NCI-H226 (cell line): ENCODE results near the gene EEF1A2.

Experiments used
- DNase-seq: peaks from one replicate; pipeline ENCODE4 v3.0.0-alpha.2; 2015

The EEF1A2 gene

DNA sequence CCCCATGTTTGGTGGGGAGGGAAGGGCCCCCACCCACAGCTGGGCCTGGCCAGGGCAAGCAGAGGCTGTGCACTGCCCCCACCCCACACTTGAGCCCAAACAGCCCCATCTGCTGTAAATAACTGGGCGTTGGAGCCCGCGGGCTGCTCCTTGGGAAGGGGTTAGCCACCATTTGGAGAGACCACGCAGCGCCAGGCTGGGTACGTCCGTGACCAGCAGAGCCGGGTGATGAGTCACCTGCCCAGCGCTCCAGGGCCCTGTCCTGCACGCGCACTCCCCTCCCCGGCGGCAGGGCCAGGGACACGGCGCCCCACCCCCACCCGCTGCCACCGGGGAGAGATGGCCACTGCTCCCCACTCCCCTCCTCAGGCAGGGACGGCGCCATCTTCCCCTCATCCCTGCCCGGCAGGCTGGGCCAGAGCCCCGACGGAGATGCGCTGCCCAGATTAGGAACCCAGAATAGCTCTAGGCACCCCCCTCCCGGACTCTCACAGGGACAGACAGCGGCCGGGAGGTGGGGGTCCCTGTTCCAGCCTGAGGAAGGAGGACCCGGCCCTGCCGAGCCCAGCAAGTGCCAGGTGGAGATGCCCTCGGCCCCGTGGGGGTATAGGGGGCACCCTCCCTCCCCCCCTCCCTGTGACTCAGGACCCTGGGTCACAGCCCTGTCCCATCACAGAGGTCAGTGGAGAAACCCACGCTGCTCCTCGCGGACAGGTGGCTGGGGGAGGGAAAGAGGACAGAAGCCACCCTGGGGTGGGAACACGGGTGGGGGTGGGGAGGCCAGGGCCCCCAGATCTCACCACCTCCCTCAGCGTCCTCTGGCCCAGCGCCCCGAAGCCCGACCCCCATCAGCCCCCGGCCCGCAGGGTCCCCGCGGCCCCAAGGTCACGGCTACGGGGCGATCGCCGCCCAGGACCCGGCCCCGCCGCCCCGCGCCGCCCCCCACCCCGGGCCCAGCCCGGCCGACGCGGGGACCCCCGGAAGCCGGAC is 642 bp downstream of the EEF1A2 start:
- no peak for DNase-seq

DNA sequence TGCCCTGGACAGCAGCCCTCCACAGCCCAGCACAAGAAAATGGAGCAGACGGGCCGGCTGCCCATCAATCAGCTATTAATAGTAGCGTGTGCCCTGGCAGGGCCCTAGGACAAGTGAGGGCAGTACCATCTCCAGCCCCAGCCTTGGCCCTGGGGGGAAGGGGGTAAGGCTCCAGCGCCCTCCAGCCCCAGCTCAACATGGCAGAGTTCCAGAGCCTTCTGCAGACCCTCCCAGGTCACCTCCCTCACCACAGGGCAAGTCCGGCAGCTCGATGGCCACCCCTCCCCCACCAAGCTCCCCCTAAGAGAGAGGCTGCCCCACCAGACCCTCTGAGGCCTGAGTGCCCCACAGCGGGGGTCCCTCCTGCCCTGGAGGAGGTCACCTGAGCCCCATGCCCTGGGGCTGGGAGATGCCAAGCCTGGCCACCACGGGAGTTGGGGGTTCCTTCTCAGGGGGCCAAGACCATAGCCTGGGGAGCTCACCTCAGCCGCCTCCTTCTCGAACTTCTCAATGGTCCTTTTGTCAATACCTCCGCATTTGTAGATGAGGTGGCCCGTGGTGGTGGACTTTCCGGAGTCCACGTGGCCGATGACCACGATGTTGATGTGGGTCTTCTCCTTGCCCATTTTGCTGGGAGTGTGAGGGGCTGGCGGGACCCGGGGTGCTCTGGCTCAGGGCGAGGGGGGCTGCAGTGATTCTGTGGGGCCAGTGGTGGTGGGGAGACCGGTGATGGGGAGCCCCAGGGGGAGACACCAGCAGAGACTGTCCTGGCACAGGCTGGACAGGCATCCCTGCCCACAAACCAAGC is 1.5 kb downstream of the EEF1A2 start:
- no peak for DNase-seq

DNA sequence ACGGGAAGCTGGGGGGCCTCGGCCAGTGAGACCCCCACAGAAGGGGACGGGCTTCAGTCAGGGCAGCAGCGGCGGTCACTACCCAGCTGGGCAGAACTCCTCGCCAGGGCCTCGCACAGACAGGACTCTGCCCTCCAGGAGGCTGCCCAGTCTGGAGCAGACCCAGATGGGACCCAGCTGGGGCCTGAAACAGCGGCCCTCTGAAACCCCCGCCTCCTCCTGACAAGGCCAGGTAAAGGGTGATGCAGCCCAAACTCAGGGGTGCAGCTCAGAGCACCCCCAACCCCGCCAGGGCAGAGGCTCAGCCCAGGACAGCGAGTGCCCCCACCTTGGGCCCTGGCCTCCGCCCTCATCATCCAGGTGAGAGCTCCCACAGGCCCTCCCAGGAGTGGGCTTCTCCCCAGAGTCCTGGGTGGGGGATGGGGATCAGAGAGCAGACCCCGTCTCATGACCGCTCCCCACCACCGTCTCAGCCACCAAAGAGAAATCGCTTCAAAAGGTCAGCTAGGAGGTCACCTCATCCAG is 2.2 kb downstream of the EEF1A2 start:
- DNase-seq, result no peak

DNA sequence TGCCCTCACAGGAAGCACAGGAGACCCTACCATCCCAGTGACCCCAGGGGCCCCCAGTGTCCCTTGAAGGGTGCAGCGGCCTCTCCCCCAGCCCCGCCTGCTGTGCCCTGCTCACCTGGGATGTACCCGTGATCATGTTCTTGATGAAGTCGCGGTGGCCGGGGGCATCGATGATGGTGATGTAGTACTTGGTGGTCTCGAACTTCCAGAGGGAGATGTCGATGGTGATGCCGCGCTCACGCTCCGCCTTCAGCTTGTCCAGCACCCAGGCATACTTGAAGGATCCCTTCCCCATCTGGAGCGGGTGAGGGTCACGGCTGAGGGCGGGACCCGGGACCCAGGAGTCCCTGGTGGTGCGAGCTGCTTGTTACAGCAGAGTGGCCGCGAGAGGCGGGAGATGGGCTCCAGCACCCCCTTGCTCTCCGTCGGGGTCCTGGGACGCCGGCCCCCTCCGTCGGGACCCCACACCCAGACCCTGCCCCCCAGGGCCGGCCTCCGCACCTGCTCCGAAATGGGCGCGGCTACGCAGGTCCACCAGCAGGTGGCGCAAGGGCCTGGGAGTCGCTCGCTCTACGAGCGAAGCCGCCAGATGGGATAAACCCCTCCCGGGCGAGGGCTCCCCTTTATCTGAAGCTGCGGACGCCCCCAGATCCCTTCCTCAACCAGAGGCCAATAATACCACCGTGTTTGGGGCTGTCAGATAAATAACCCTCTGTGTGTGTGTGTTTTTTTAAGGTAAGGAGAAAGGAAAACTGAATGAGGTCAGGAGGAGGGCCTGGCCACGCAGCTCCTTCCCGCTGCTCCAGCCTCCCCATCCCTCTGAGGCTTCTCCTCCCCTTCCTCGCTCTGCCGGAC is 2.9 kb downstream of the EEF1A2 start:
- DNase-seq, result no peak

DNA sequence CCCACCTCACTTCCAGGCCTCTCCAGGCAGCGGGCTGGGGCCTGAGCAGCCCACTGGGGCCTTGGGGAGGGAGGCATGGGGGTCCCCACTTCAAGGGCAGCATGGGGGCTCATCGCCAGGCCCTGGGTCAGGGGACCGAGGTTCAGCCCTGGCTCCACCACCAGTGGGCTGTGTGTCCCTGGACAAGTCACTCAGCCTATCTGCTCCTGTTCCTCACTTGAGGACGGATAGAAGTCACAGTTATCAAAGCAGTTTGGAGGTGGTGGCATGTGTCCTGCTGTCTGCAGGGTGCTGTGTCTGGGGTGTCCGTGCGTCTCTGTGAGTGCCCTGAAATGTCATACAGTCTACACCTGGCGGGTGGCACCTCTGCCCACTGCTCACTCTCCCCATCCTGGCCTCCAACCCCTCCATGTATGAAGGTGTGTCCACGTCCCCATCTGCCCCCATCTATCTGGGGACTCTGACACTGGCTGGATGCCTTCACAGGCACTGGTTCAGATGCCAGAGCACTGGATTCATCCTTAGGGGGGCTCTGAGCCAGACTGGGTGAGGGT is 3.6 kb downstream of the EEF1A2 start:
- DNase-seq, result no peak

DNA sequence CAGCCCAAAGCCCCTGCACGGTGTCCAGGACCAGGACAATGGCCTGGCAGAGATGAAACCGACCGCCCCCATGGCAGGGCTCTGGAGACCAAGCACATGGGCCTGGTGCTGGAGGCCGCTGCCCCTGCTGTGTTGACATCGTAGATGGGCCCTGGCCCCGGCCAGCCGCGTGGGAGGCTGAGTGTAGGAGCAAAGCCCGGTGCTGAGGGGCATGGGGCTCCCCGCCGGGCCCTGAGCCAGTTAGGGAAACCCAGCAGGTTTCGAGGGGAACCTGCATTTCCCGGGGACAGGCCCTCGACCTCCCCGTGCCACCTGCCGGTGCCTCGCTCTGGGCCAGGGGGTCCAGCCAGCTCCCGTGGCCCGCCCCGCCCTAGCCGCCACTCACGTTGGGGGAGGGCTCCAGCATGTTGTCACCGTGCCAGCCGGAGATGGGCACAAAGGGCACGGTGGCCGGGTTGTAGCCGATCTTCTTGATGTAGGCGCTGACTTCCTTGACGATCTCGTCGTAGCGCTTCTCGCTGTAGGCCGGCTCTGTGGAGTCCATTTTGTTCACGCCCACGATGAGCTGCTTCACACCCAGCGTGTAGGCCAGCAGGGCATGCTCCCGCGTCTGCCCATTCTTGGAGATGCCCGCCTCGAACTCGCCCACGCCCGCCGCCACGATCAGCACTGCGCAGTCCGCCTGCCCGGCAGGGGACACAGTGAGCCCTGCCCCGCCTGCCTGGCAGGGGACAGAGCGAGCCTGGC is 4.3 kb downstream of the EEF1A2 start:
- DNase-seq, result no peak

DNA sequence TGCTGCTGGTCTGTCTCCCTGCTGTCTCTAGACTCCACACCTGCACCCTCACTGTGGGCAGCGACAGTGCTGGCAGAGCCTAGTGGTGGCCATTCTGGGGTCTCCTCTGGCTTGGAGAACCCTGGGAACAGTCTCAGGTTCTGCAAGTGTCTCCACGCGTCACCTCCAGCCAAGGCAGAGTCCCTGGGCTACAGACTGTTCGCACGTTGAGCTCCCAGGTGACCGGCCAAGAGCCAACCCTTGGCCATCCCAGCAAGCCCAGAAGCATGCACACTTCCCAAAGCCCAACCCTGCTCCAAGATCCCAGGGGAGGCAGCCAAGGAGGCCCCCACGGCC is 4.8 kb downstream of the EEF1A2 start:
- no peak for DNase-seq

DNA sequence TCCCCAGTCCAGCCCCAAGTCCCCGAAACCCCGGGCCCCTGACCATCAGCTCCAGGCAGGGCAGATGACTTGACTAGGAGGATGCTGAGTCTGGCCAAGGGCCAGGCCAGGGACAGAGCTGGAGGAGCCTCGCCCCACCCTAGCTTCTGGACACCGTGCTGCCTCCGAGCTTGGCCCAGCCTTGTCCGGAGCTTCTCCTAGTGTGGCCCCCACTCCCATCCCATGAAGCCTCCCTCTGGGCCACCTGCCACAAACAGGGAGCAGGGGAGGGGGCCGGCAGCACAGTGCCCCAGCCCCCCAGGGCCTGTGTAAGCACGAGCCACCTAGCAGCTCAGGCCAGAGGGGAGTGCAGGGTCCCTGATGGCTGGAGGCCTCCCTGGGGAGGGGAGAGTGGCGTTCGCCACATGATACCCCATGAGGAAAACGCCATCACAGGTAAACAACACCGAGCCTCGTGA is 5.3 kb downstream of the EEF1A2 start:
- DNase-seq, result no peak

DNA sequence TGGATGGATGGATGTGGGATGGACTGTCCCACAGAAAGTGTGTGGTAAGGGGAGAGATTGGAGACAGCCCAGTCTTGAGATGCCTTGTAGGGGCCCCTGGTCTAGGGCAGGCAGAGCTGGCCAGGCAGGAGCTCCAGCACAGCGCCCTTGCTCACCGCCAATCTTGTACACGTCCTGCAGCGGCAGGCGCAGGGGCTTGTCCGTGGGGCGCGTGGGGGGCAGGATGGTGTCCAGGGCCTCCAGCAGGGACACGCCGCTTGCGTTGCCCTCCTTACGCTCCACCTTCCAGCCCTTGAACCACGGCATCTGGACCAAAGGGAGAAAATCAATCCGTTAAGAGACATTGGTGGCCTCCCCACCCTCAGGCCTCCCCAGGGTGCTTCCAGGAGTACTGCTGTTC is 5.9 kb downstream of the EEF1A2 start:
- no peak for DNase-seq

DNA sequence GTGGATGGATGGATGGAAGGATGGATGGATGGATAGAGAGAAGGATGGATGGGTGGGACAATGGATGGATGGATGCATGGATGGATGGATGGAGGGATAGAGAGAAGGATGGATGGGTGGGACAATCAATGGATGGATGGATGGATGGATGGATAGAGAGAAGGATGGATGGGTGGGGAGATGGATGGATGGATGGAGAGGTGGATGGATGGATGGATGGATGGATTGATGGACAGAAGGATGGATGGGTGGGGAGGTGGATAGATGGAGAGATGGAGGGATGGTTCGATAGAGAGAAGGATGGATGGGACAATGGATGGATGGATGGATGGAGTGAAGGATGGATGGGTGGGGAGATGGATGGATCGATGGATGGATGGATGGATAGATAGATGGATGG is 6.4 kb downstream of the EEF1A2 start:
- DNase-seq, result no peak

DNA sequence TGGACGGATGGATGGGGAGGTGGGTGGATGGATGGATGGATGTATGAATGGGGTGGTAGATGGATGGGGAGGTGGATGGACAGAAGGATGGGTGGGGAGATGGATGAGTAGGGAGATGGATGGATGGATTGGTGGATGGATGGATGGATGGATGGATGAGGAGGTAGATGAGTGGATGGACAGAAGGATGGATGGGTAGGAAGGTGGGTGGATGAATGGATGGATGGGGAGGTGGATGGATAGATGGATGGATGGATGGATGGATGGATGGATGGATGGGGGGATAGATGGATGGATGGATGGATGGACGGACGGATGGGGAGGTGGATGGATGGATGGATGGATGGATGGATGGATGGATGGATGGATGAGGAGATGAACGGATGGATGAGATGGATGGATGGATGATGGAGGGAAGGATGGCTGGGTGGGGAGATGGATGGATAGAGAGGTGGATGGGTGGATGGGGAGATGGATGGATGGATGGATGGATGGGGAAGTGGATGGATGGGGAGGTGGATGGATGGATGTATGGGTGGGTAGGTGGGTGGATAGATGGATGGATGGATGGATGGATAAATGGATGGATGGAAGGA is 7.2 kb downstream of the EEF1A2 start:
- DNase-seq, result no peak

DNA sequence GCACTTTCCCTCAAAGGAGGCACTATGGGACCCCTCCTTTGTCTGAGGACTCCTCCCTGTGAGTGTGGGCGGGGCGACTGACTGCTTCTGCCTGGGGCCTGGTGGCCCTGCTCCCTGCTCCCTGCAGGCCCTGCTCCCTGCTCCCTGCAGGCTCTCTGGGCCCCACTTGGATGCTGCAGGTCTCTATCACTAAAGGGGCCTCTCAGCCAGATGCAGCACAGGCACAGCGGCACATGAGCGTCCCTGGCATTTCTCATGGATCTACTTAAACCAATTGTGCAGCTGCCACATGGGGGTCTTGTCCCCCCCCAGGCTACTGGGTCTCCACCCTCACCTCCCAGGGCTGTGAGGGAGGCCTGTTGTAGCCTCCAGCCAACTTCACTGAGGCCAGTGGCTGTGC is 7.8 kb downstream of the EEF1A2 start:
- no peak for DNase-seq

DNA sequence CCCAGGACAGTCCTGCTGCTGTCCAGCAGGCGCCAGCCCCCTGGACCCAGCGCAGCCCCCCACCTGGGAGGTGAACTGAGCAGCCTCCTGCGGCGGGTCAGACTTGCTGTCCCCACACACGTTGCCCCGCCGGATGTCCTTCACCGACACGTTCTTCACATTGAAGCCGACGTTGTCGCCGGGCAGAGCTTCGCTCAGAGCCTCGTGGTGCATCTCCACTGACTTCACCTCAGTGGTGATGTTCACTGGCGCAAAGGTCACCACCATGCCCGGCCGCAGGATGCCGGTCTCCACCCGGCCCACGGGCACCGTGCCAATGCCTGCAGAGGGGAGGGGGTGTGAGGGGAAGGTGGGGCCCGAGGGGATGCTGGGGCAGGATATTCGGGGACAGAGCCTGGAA is 8.5 kb downstream of the EEF1A2 start:
- DNase-seq, result no peak

DNA sequence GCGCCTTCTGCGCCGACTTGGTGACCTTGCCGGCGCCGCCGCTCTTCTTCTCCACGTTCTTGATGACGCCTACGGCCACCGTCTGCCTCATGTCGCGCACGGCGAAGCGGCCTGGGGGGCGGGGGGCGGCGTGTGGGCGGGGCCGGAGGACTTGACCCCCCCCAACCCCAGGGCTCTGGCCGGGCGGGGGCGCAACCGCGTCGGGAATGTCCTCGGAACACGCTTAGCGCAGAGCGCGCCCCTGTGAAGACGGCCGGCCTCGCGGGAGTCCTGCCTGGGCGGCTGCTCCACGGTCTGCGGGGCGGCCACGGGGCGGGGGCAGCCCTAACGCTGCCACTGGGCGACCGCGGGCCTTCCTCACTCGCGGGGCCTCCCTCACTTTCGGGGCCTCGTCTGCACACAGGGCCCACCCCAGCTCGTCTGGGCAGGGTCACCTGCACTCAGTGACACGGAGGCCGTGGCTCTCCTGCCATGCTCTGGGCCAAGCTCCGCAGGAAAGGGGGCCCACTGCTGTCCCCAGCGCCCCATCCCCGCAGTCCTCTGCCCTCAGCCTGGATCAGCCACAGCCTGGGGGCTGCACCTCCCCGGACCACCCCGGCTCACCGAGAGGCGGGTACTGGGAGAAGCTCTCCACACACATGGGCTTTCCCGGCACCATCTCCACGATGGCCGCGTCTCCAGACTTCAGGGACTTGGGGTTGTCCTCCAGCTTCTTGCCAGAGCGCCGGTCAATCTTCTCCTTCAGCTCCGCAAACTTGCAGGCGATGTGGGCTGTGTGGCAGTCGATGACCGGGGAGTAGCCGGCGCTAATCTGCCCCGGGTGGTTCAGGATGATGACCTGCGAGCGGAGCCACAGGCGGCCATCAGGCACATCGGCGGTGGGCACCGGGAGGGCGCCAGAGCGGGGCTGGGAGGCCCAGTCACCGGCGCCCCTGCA is 10.3 kb downstream of the EEF1A2 start:
- DNase-seq, result no peak

DNA sequence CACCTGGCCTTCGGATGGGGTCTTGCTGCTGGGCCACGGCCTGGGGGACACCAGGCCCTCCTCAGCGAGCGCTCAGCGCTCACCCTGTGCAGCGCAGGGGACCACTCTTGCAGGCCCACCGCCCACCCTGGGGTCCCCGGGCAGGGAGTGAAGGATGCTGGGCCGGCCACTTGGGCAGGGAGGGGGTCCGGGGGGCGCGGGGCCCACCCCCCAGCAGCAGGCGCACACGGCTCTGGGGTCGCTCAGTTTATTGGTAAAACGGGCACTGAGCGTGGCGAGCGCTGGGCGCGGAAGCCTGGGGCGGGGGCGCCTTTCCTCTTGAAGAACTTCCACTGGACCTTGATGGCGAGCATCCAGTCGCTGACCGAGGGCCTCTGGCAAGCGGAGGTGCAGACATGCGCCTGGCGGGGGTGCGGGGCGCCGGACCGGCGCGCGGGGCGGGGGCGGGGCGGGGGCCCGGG is 11.1 kb downstream of the EEF1A2 start:
- no peak for DNase-seq

DNA sequence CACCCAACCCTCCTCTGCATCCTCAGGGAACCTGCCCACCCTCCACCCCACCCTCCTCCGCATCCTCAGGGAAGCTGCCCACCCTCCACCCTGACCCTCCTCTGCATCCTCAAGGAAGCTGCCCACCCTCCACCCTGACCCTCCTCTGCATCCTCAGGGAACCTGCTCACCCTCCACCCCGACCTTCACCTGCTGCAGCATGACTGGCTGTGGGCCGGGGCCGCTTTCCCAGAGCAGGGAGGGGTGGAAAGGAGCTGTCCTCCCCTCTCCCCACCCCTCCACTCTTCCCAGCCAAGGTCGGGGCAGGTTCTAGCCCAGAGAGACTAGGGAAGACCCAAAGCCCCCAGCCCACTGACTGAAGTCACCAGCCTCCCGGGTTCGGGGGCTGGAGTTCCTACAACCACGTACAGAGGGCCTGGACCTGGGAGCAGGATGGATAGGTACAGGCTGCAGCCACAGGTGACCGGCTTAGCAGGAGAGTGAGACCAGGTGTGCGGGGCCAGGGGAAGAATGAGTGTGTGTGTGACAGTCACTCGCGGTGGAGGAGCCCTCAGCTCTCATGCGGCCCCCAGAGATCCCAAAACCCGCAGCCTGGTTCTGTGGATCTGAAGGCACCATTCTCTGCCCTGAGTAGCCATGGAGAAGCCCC is 11.6 kb downstream of the EEF1A2 start:
- no peak for DNase-seq

DNA sequence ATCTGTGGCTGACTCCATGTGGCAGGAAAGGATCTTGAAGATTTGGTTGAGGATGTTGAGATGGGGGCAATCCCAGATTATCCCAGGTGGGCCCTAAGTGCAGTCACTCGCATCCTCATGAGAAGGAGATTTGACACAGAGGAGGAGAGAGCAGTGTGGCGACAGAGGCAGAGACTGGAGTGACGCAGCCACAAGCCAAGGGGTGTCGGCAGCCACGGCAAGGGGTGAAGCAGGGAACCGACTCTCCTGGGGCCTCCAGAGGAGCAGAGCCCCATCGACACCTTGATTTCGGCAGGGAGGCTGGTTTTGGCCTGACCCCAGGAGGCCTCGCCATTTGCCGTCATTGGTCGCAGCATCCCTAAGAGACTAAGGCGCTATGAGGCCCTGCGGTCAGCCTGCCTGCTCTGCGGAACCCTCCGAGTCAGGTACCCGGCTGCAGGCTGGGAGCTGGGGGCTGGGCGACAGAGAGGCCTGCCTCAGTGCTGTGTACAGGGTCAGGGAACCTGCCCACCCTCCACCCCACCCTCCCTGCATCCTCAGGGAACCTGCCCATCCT is 12.5 kb downstream of the EEF1A2 start:
- no peak for DNase-seq

DNA sequence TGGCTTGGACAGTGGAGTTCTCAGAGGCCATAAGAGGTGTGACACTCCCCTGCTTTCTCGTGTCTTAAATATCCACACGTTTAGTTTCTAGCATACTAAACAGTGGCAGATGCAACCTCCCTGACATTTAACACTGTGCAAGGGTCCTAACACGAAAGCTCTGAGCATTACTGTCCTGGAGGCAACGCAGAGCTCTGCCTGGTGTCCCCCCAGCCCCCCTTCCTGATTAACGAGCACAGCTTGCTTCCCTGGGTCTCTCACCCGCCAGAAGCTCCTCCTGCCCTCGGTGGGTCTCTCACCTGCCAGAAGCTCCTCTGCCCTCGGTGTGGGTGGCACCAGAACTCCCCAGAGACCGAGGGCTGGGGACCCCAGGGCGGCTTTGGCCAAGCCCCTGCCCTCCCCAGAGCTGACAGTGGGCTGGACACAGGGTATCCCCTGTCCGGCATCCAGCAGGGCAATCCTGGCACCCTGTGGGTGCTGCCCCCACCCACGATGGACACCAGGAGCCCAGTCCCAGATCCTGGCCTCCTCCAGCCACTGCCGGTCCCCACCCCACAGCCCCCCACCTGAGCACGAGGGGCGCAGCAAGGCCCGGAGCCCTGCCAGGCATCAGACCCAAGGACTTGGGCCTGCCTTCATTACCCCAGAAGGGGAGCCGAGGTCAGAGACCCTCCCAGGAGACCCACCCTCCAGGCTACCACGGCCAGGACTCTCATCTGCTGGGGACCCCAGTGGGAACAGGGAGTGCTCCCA is 14.1 kb downstream of the EEF1A2 start:
- DNase-seq, result no peak
